Liver (tissue), 9 donors: ENCODE results near the gene RHOT2. TPM values are rescaled to one million over a fixed set of nuclear protein-coding genes. Genes with fewer than 3 reads are reported as not detected.

Source experiments
- DNase-seq: peaks from one replicate; pipeline ENCODE4 v3.0.0-alpha.2; 2017; ENCODE audit warnings: low spot score
- H3K27ac ChIP-seq, 2 donors: one replicate each; pipeline ENCODE4 v1.7.0; 2013; ENCODE audit warnings: inconsistent platforms in 2 of 2, low read length in 2 of 2, control low read depth in 1 of 2, low read depth in 1 of 2, mild to moderate bottlenecking in 1 of 2
- H3K27me3 ChIP-seq, 4 donors: one replicate each; pipeline versions ENCODE4 v1.6.1 to v1.7.0; 2013; ENCODE audit warnings: low read length in 3 of 4, inconsistent platforms in 1 of 4, mild to moderate bottlenecking in 1 of 4, moderate library complexity in 1 of 4; ENCODE audit not compliant: control insufficient read depth in 4 of 4, insufficient read depth in 4 of 4
- H3K36me3 ChIP-seq, 4 donors: one replicate each; pipeline versions ENCODE4 v1.6.1 to v1.7.0; 2013; ENCODE audit warnings: low read length in 3 of 4, mild to moderate bottlenecking in 3 of 4, low read depth in 1 of 4, moderate library complexity in 1 of 4; ENCODE audit not compliant: control insufficient read depth in 4 of 4, insufficient read depth in 3 of 4
- H3K4me1 ChIP-seq, 4 donors: one replicate each; pipeline versions ENCODE4 v1.6.1 to v1.7.0; 2013; ENCODE audit warnings: low read length in 3 of 4, mild to moderate bottlenecking in 3 of 4, moderate library complexity in 1 of 4; ENCODE audit not compliant: control insufficient read depth in 4 of 4, insufficient read depth in 4 of 4
- H3K4me3 ChIP-seq, 3 donors: one replicate each; pipeline versions ENCODE4 v1.6.1 to v1.7.0; 2013; ENCODE audit warnings: low read length in 3 of 3, control low read depth in 1 of 3, low read depth in 1 of 3, mild to moderate bottlenecking in 1 of 3
- H3K9ac ChIP-seq, 2 donors: one replicate each; pipeline ENCODE4 v1.7.0; 2013; ENCODE audit warnings: low read length in 2 of 2, mild to moderate bottlenecking in 2 of 2, moderate library complexity in 2 of 2, control low read depth in 1 of 2, low read depth in 1 of 2
- H3K9me3 ChIP-seq, 4 donors: one replicate each; pipeline versions ENCODE4 v1.6.1 to v1.7.0; 2013; ENCODE audit warnings: low read length in 3 of 4; ENCODE audit not compliant: control insufficient read depth in 4 of 4
- EGR1 ChIP-seq, 2 donors: IDR thresholded peaks; 2 replicates each; pipeline ENCODE4 v1.6.1; 2016 to 2018; ENCODE audit warnings: antibody characterized with exemption in 2 of 2, low read depth in 2 of 2
- FOXA2 ChIP-seq: IDR thresholded peaks from 2 replicates; pipeline ENCODE4 v1.6.1; 2016; ENCODE audit warnings: antibody characterized with exemption
- GABPA ChIP-seq, 2 donors: IDR thresholded peaks in 1 of 2; conservative IDR thresholded peaks in 1 of 2; 2 replicates each; pipeline ENCODE4 v1.6.1; 2016; ENCODE audit warnings: antibody characterized with exemption in 2 of 2, mild to moderate bottlenecking in 1 of 2, moderate library complexity in 1 of 2
- HNF4A ChIP-seq, 2 donors: conservative IDR thresholded peaks; 2 replicates each; pipeline ENCODE4 v1.6.1; 2016; ENCODE audit warnings: antibody characterized with exemption in 2 of 2, mild to moderate bottlenecking in 2 of 2
- HNF4G ChIP-seq: IDR thresholded peaks from 2 replicates; pipeline ENCODE4 v1.6.1; 2016; ENCODE audit warnings: antibody characterized with exemption
- JUND ChIP-seq, 2 donors: IDR thresholded peaks; 2 replicates each; pipeline ENCODE4 v1.6.1; 2016; ENCODE audit warnings: antibody characterized with exemption in 2 of 2
- NR2F2 ChIP-seq: IDR thresholded peaks from 2 replicates; pipeline ENCODE4 v1.6.1; 2016; ENCODE audit warnings: antibody characterized with exemption
- RAD21 ChIP-seq, 2 donors: IDR thresholded peaks; 2 replicates each; pipeline ENCODE4 v1.6.1; 2016; ENCODE audit warnings: antibody characterized with exemption in 2 of 2, mild to moderate bottlenecking in 2 of 2
- RXRA ChIP-seq, 2 donors: IDR thresholded peaks; 2 replicates each; pipeline ENCODE4 v1.6.1; 2017 to 2018; ENCODE audit warnings: antibody characterized with exemption in 2 of 2, mild to moderate bottlenecking in 1 of 2
- SP1 ChIP-seq: IDR thresholded peaks from 2 replicates; pipeline ENCODE4 v1.6.1; 2018; ENCODE audit warnings: antibody characterized with exemption, mild to moderate bottlenecking
- TAF1 ChIP-seq: conservative IDR thresholded peaks from 2 replicates; pipeline ENCODE4 v1.6.1; 2016; ENCODE audit warnings: antibody characterized with exemption, mild to moderate bottlenecking
- YY1 ChIP-seq: IDR thresholded peaks from 2 replicates; pipeline ENCODE4 v1.6.1; 2016; ENCODE audit warnings: antibody characterized with exemption, mild to moderate bottlenecking
- WGBS: extraction: QIAGEN DNeasy Blood & Tissue Kit; methylation state at CpG from one replicate; pipeline ENCODE4 v1.1.7; 2013; 5-methylcytosine and 5-hydroxymethylcytosine counted together
- polyA plus RNA-seq, 2 donors: library from polyadenylated mRNA; stranded (reverse) in 1 of 2; unstranded in 1 of 2; fragments of 200-250 nt in 1 of 2; fragments of >200 nt in 1 of 2; fragmentation: Nextera tagmentation in 1 of 2; extraction: Ambion mirVana in 1 of 2; gene quantifications; one replicate each; pipeline versions ENCODE4 v1.2.1 to v1.2.3, GENCODE V29; 2013 to 2015
- total RNA-seq, 2 donors: library from RNA; depleted of rRNA; stranded (reverse); fragments of >200 nt; gene quantifications; one replicate each; pipeline ENCODE4 v1.2.3, GENCODE V29; 2014
- TF ChIP-seq, protein P1 (sequence below): fragments of 150-350 bp; IDR thresholded peaks from 2 replicates; pipeline ENCODE4 v1.5.1; 2017; ENCODE audit warnings: improper control_type of control experiment, low read depth, low read length; ENCODE audit not compliant: missing input control
- TF ChIP-seq, protein P2 (sequence below): IDR thresholded peaks from 2 replicates; pipeline ENCODE4 v1.6.1; 2016; ENCODE audit warnings: antibody characterized with exemption
- TF ChIP-seq, protein P3 (sequence below): IDR thresholded peaks from 2 replicates; pipeline ENCODE4 v1.6.1; 2016; ENCODE audit warnings: antibody characterized with exemption
- TF ChIP-seq, protein P4 (sequence below): IDR thresholded peaks from 2 replicates; pipeline ENCODE4 v1.6.1; 2016; ENCODE audit warnings: antibody characterized with exemption
- TF ChIP-seq, protein P5 (sequence below): IDR thresholded peaks from 2 replicates; pipeline ENCODE4 v1.6.1; 2016; ENCODE audit warnings: antibody characterized with exemption, mild to moderate bottlenecking
- donor health status: healthy.
- donor health status: healthy.
- donor health status: healthy.
- donor health status: healthy.
- donor health status: healthy.

The RHOT2 gene
- total and polyA plus RNA-seq, 4 donors, result 20.8 to 37.9 (median 34.3) TPM

DNA sequence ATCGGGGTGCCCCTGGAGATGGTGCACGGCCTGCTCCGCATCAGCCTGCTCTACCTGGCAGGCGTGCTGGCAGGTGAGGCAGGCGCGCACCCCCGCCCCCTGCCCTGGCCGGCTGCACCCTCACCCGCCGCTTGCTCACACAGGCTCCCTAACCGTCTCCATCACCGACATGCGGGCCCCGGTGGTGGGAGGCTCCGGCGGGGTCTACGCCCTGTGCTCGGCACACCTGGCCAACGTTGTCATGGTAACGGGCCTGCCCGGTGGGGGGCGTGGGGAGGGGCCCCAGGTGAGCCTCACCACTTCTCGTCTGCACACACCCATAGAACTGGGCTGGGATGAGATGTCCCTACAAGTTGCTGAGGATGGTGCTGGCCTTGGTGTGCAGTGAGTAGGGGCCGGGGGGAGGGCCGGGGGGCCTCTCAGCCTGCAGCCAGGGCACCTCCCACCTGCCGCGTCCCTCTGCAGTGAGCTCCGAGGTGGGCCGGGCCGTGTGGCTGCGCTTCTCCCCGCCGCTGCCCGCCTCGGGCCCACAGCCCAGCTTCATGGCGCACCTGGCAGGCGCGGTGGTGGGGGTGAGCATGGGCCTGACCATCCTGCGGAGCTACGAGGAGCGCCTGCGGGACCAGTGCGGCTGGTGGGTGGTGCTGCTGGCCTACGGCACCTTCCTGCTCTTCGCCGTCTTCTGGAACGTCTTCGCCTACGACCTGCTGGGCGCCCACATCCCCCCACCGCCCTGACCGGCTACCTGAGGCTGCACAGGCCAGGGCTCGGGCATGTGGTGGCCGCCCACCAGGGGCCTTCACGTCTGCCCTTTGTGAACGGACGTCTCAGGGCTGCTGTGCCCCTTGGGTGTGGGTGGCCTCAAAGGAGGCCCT lies 9.6 kb downstream of the RHOT2 start:
- WGBS, result 73% methylated on average over 57 of the region's 57 CpGs
- H3K4me1 ChIP-seq, result peaks cover 17 to 47% (median 32%) of the 10 kb centered on the region in 4 donors
- no peak overlapping the region for H3K4me3 ChIP-seq

More for the DNA sequence above, 9.6 kb downstream of the RHOT2 start:
- no peak for DNase-seq
- Histone ChIP-seq H3K27ac (no peak overlapping the region), H3K27me3 (no peaks in the 10 kb centered on the region), H3K9me3 (no peaks in the 10 kb centered on the region), H3K36me3 (peaks cover 11 to 24% (median 17%) of the 10 kb centered on the region in 4 donors), H3K9ac (no peak overlapping the region)
- TF ChIP-seq NR2F2 (no peak), YY1 (no peak), EGR1 (IDR thresholded peaks at IDR 0.05; ENCODE audit: low read depth in 2 of 2) (no peak), TAF1 (no peak), RAD21 (IDR thresholded peaks at IDR 0.05) (no peak), JUND (IDR thresholded peaks at IDR 0.05) (no peak), FOXA2 (no peak), RXRA (IDR thresholded peaks at IDR 0.05) (no peak), HNF4A (conservative IDR thresholded peaks at IDR 0.05) (no peak), GABPA (IDR thresholded peaks at IDR 0.05 in 1 of 2, conservative IDR thresholded peaks at IDR 0.05 in 1 of 2) (no peak), SP1 (no peak), HNF4G (no peak)
- TF ChIP-seq, protein P1, sequence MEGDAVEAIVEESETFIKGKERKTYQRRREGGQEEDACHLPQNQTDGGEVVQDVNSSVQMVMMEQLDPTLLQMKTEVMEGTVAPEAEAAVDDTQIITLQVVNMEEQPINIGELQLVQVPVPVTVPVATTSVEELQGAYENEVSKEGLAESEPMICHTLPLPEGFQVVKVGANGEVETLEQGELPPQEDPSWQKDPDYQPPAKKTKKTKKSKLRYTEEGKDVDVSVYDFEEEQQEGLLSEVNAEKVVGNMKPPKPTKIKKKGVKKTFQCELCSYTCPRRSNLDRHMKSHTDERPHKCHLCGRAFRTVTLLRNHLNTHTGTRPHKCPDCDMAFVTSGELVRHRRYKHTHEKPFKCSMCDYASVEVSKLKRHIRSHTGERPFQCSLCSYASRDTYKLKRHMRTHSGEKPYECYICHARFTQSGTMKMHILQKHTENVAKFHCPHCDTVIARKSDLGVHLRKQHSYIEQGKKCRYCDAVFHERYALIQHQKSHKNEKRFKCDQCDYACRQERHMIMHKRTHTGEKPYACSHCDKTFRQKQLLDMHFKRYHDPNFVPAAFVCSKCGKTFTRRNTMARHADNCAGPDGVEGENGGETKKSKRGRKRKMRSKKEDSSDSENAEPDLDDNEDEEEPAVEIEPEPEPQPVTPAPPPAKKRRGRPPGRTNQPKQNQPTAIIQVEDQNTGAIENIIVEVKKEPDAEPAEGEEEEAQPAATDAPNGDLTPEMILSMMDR, result no peak
- TF ChIP-seq, protein P2, sequence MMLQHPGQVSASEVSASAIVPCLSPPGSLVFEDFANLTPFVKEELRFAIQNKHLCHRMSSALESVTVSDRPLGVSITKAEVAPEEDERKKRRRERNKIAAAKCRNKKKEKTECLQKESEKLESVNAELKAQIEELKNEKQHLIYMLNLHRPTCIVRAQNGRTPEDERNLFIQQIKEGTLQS, result no peak
- TF ChIP-seq, protein P3, sequence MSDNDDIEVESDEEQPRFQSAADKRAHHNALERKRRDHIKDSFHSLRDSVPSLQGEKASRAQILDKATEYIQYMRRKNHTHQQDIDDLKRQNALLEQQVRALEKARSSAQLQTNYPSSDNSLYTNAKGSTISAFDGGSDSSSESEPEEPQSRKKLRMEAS, result no peak
- TF ChIP-seq, protein P4, sequence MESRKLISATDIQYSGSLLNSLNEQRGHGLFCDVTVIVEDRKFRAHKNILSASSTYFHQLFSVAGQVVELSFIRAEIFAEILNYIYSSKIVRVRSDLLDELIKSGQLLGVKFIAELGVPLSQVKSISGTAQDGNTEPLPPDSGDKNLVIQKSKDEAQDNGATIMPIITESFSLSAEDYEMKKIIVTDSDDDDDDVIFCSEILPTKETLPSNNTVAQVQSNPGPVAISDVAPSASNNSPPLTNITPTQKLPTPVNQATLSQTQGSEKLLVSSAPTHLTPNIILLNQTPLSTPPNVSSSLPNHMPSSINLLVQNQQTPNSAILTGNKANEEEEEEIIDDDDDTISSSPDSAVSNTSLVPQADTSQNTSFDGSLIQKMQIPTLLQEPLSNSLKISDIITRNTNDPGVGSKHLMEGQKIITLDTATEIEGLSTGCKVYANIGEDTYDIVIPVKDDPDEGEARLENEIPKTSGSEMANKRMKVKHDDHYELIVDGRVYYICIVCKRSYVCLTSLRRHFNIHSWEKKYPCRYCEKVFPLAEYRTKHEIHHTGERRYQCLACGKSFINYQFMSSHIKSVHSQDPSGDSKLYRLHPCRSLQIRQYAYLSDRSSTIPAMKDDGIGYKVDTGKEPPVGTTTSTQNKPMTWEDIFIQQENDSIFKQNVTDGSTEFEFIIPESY, result no peak
- TF ChIP-seq, protein P5, sequence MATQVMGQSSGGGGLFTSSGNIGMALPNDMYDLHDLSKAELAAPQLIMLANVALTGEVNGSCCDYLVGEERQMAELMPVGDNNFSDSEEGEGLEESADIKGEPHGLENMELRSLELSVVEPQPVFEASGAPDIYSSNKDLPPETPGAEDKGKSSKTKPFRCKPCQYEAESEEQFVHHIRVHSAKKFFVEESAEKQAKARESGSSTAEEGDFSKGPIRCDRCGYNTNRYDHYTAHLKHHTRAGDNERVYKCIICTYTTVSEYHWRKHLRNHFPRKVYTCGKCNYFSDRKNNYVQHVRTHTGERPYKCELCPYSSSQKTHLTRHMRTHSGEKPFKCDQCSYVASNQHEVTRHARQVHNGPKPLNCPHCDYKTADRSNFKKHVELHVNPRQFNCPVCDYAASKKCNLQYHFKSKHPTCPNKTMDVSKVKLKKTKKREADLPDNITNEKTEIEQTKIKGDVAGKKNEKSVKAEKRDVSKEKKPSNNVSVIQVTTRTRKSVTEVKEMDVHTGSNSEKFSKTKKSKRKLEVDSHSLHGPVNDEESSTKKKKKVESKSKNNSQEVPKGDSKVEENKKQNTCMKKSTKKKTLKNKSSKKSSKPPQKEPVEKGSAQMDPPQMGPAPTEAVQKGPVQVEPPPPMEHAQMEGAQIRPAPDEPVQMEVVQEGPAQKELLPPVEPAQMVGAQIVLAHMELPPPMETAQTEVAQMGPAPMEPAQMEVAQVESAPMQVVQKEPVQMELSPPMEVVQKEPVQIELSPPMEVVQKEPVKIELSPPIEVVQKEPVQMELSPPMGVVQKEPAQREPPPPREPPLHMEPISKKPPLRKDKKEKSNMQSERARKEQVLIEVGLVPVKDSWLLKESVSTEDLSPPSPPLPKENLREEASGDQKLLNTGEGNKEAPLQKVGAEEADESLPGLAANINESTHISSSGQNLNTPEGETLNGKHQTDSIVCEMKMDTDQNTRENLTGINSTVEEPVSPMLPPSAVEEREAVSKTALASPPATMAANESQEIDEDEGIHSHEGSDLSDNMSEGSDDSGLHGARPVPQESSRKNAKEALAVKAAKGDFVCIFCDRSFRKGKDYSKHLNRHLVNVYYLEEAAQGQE, result no peak
